Endothelial cell of umbilical vein (primary cell): ENCODE data around the gene GPRC6A.

ENCODE experiments used
- CTCF ChIP-seq, 2 donors: IDR thresholded peaks; 1 replicate in 1 of 2; 2 replicates in 1 of 2; pipeline ENCODE4 v1.5.1; 2011; ENCODE audit warnings: low read length in 2 of 2, mild to moderate bottlenecking in 2 of 2, moderate library complexity in 2 of 2, control low read depth in 1 of 2, inconsistent platforms in 1 of 2, low read depth in 1 of 2; ENCODE audit not compliant: insufficient read depth in 1 of 2; ENCODE audit errors: extremely low read depth in 1 of 2
- EZH2 ChIP-seq: IDR thresholded peaks from 2 replicates; pipeline ENCODE4 v1.6.1; 2012; ENCODE audit warnings: borderline replicate concordance, low read depth, mild to moderate bottlenecking, moderate library complexity, low read length, inconsistent platforms; ENCODE audit not compliant: severe bottlenecking
- FOS ChIP-seq: IDR thresholded peaks from 2 replicates; pipeline ENCODE4 v1.6.1; 2011; ENCODE audit warnings: mild to moderate bottlenecking, low read length, moderate library complexity, borderline replicate concordance; ENCODE audit not compliant: insufficient read depth
- JUN ChIP-seq: IDR thresholded peaks from 2 replicates; pipeline ENCODE4 v1.6.1; 2011; ENCODE audit warnings: borderline replicate concordance, low read depth; ENCODE audit not compliant: insufficient read length, insufficient read depth
- MAX ChIP-seq: IDR thresholded peaks from 2 replicates; pipeline ENCODE4 v1.6.1; 2011; ENCODE audit not compliant: insufficient read depth, insufficient read length
- MYC ChIP-seq: IDR thresholded peaks from one replicate; pipeline ENCODE4 v1.6.1; 2011; ENCODE audit warnings: mild to moderate bottlenecking, low read depth, low read length
- POLR2A ChIP-seq: IDR thresholded peaks from 2 replicates; pipeline ENCODE4 v1.6.1; 2012; ENCODE audit warnings: low read depth, mild to moderate bottlenecking, control low read depth, low read length
- POLR2AphosphoS5 ChIP-seq: IDR thresholded peaks from 2 replicates; pipeline ENCODE4 v1.6.1; 2012; ENCODE audit warnings: low read depth, mild to moderate bottlenecking, control low read depth, low read length, moderate library complexity; ENCODE audit not compliant: insufficient read depth

- no peak for TF ChIP-seq EZH2
- no peak for TF ChIP-seq CTCF (IDR thresholded peaks at IDR 0.05; ENCODE audit: extremely low read depth in 1 of 2, insufficient read depth in 1 of 2, low read depth in 1 of 2, low read length in 2 of 2)
- TF ChIP-seq MYC, result no peak
- no peak for TF ChIP-seq POLR2A
- TF ChIP-seq POLR2AphosphoS5, result no peak
- no peak for TF ChIP-seq MAX
- TF ChIP-seq FOS, result no peak
- no peak for TF ChIP-seq JUN
Observed at GRCh38 chr6:116797585-116797984, 31.3 kb downstream of the GPRC6A start.
